ENCODE data around the gene ESPN.

Gene ESPN

GRCh38 chr1:6409053-6409452 is 15.5 kb upstream of the ESPN start:
- DNase-seq (ENCODE audit: low read depth) = no peak

GRCh38 chr1:6409733-6410132 is 14.8 kb upstream of the ESPN start:
- DNase-seq (ENCODE audit: low read depth) = no peak

GRCh38 chr1:6410248-6410893 is 14.2 kb upstream of the ESPN start:
- no peak for DNase-seq (ENCODE audit: low read depth)

GRCh38 chr1:6412896-6413295 is 11.7 kb upstream of the ESPN start:
- no peak for DNase-seq (ENCODE audit: low read depth)

GRCh38 chr1:6414443-6414844 is 10.1 kb upstream of the ESPN start:
- DNase-seq (ENCODE audit: low read depth) = no peak

GRCh38 chr1:6414881-6415626 is 9.5 kb upstream of the ESPN start:
- no peak for DNase-seq (ENCODE audit: low read depth)

GRCh38 chr1:6416295-6416656 is 8.3 kb upstream of the ESPN start:
- no peak for DNase-seq (ENCODE audit: low read depth)

- DNase-seq (ENCODE audit: low read depth) = no peak
These were observed 7.7 kb upstream of the ESPN start for GRCh38 chr1:6416906-6417305.

GRCh38 chr1:6417961-6418667 is 6.5 kb upstream of the ESPN start:
- no peak for DNase-seq (ENCODE audit: low read depth)

GRCh38 chr1:6418668-6419396 is 5.7 kb upstream of the ESPN start:
- no peak for DNase-seq (ENCODE audit: low read depth)

- no peak for DNase-seq (ENCODE audit: low read depth)
These were observed 5.2 kb upstream of the ESPN start for GRCh38 chr1:6419397-6419803.

- DNase-seq (ENCODE audit: low read depth) = no peak
These were observed 4.6 kb upstream of the ESPN start, which contains the start of gene HES2 for GRCh38 chr1:6419804-6420453. Gene HES2 (minus strand): TSS chr1:6419919. CDS start chr1:6419820, 99 bp downstream.

- no peak for DNase-seq (ENCODE audit: low read depth)
These were observed 4.0 kb upstream of the ESPN start for GRCh38 chr1:6420454-6421042.

- no peak for DNase-seq (ENCODE audit: low read depth)
These were observed 3.3 kb upstream of the ESPN start for GRCh38 chr1:6421266-6421665.

GRCh38 chr1:6423321-6423999 is 1.1 kb upstream of the ESPN start:
- no peak for DNase-seq (ENCODE audit: low read depth)

GRCh38 chr1:6424000-6424565 is 493 bp upstream of the ESPN start:
- DNase-seq (ENCODE audit: low read depth) = no peak

- DNase-seq (ENCODE audit: low read depth) = no peak
These were observed 1.1 kb downstream of the ESPN start for GRCh38 chr1:6425658-6426057.

- no peak for DNase-seq (ENCODE audit: low read depth)
These were observed 1.8 kb downstream of the ESPN start for GRCh38 chr1:6426277-6426971.

- no peak for DNase-seq (ENCODE audit: low read depth)
These were observed 2.4 kb downstream of the ESPN start for GRCh38 chr1:6426972-6427350.
